Right lobe of liver (tissue), 6 donors: ENCODE data around the gene ZCCHC24. TPM values are rescaled to one million over a fixed set of nuclear protein-coding genes. Genes with fewer than 3 reads are reported as not detected.

ENCODE experiments used
- ATAC-seq, 4 donors: fragments of 200-7000 bp; cut with Tn5 transposase; one replicate each; pipeline ENCODE4 v1.9.1; 2020; ENCODE audit warnings: mild to moderate bottlenecking in 4 of 4, moderate library complexity in 4 of 4
- DNase-seq, 3 donors: peaks; one replicate each; pipeline ENCODE4 v3.0.0-alpha.2; 2020
- H3K27ac ChIP-seq, 3 donors: fragments of 200-600 bp; one replicate each; pipeline ENCODE4 v1.8.0; 2022
- H3K27me3 ChIP-seq, 2 donors: fragments of 200-600 bp; one replicate each; pipeline ENCODE4 v1.8.0; 2022
- H3K36me3 ChIP-seq, 4 donors: fragments of 200-600 bp; sonication (generic) in 1 of 4; one replicate each; pipeline versions ENCODE4 v1.5.1 to v1.8.0; 2017 to 2022; ENCODE audit warnings: control low read depth in 1 of 4
- H3K4me1 ChIP-seq, 4 donors: fragments of 200-600 bp; sonication (generic) in 1 of 4; one replicate each; pipeline versions ENCODE4 v1.5.1 to v1.8.0; 2017 to 2022; ENCODE audit warnings: control low read depth in 1 of 4
- H3K4me3 ChIP-seq, 3 donors: fragments of 200-600 bp; one replicate each; pipeline ENCODE4 v1.8.0; 2022
- H3K9me3 ChIP-seq, 4 donors: fragments of 200-600 bp; sonication (generic) in 1 of 4; one replicate each; pipeline versions ENCODE4 v1.5.1 to v1.8.0; 2017 to 2022; ENCODE audit warnings: control low read depth in 1 of 4
- POLR2A ChIP-seq: fragments of 450-650 bp; IDR thresholded peaks from one replicate; pipeline ENCODE4 v1.6.1; 2017; ENCODE audit warnings: antibody characterized with exemption, mild to moderate bottlenecking
- WGBS: methylation state at CpG from one replicate; pipeline ENCODE4 v1.1.6; 2018; ENCODE audit warnings: low coverage, low lambda C conversion rate; ENCODE audit not compliant: insufficient coverage; ENCODE audit errors: missing lambda C conversion rate; 5-methylcytosine and 5-hydroxymethylcytosine counted together
- intact Hi-C, 2 donors: fragments of 100-400 bp; cut with DNase I; formaldehyde crosslinking; loops; one replicate each; pipeline versions ENCODE4 v1.11.2 to v1.14.1; 2022
- total RNA-seq, 6 experiments: library from RNA; depleted of rRNA in 2 of 6; stranded (reverse); fragments of >200 nt in 2 of 6; fragmentation: NEBNext Ultra II Directional in 3 of 6; extraction: Animal tissue kit (Norgen Biotek cat#: 25700) in 3 of 6; gene quantifications; one replicate each; pipeline versions ENCODE4 v1.1.0 to v1.2.4, GENCODE V29; 2016 to 2023
- TF ChIP-seq, protein P1 (sequence below), 4 donors: fragments of 200-600 bp in 3 of 4; fragments of 450-650 bp in 1 of 4; IDR thresholded peaks; one replicate each; pipeline versions ENCODE4 v1.5.1 to v1.8.0; 2016 to 2022; ENCODE audit warnings: antibody characterized with exemption in 4 of 4, mild to moderate bottlenecking in 2 of 4
- donor health status: DM: no; HTN: yes; CAD: no.
- donor health status: DM: no; HTN: no; CAD: no.
- donor health status: DM: no; HTN: no; CAD: no.
- donor health status: DM: no; HTN: yes; CAD: no.
- donor health status: DM: no; HTN: yes; CAD: no.

ZCCHC24 gene
- total RNA-seq, 6 experiments from 2014 or later: 19.8 to 33.6 (median 22.7) TPM

DNA sequence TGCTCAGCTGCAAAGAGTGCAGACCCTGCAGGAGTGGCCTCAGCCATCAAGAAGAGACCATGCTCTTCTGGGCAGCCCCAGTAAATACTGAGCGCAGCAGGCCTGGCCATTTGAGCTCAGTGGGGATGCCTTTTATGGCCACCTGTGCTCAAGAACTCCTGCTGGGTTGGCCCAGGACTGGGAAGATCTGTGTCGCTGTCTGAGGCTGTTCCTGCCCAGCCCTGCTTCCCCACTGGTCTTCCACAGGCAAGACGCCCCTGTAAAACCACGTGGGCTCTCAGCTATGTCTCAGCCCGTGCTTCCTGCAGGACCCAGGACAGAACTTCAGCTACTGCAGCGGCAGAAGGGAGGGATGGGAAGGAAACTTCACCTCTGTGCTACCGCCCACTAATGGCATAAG lies 108.7 kb downstream of the ZCCHC24 start:
- Histone ChIP-seq H3K4me3 (no peak overlapping the region), H3K36me3 (no peaks in the 10 kb centered on the region), H3K27me3 (no peaks in the 10 kb centered on the region), H3K27ac (no peak overlapping the region), H3K9me3 (no peaks in the 10 kb centered on the region), H3K4me1 (peaks cover 0 to 48% (median 18%) of the 10 kb centered on the region in 4 donors)
- peak in 2 of 3 donors; percentile 14 to 39 for DNase-seq
- no peak for ATAC-seq
- 72% methylated on average over 2 of the region's 7 CpGs for WGBS
- intact Hi-C loops: no loop called here
- TF ChIP-seq, protein P1, sequence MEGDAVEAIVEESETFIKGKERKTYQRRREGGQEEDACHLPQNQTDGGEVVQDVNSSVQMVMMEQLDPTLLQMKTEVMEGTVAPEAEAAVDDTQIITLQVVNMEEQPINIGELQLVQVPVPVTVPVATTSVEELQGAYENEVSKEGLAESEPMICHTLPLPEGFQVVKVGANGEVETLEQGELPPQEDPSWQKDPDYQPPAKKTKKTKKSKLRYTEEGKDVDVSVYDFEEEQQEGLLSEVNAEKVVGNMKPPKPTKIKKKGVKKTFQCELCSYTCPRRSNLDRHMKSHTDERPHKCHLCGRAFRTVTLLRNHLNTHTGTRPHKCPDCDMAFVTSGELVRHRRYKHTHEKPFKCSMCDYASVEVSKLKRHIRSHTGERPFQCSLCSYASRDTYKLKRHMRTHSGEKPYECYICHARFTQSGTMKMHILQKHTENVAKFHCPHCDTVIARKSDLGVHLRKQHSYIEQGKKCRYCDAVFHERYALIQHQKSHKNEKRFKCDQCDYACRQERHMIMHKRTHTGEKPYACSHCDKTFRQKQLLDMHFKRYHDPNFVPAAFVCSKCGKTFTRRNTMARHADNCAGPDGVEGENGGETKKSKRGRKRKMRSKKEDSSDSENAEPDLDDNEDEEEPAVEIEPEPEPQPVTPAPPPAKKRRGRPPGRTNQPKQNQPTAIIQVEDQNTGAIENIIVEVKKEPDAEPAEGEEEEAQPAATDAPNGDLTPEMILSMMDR (IDR thresholded peaks at IDR 0.05): no peak
- no peak for TF ChIP-seq POLR2A

DNA sequence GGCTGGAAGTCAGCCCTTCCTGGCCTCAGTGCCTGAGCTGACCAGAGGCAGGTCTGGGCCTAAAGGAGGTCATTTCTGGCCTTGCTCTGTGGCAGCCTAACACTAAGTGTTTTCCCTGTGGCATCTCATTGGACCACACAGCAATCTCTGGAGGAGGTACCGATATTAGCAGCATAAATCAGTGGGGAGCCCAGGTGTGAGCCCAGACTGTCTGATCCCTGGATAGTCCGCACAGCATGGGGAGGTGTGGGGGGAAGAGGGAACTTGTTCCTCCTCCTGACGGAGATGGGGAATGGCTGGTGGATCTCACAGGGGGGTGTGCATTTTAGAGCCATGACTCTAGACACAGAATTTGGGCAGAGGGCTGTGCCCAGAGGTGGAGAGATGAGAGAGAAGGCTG lies 109.1 kb downstream of the ZCCHC24 start:
- TF ChIP-seq POLR2A: no peak
- TF ChIP-seq, protein P1 (IDR thresholded peaks at IDR 0.05): no peak
- Histone ChIP-seq H3K4me3 (no peak overlapping the region), H3K4me1 (peaks cover 0 to 43% (median 15%) of the 10 kb centered on the region in 4 donors), H3K9me3 (no peaks in the 10 kb centered on the region), H3K36me3 (no peaks in the 10 kb centered on the region), H3K27me3 (no peaks in the 10 kb centered on the region), H3K27ac (peak overlapping the region in 1 of 3 donors; percentile 11)
- intact Hi-C loops: no loop called here
- DNase-seq (peak in 2 of 3 donors; percentile 10 to 40), ATAC-seq (no peak)
- 84% methylated on average over 2 of the region's 3 CpGs for WGBS

DNA sequence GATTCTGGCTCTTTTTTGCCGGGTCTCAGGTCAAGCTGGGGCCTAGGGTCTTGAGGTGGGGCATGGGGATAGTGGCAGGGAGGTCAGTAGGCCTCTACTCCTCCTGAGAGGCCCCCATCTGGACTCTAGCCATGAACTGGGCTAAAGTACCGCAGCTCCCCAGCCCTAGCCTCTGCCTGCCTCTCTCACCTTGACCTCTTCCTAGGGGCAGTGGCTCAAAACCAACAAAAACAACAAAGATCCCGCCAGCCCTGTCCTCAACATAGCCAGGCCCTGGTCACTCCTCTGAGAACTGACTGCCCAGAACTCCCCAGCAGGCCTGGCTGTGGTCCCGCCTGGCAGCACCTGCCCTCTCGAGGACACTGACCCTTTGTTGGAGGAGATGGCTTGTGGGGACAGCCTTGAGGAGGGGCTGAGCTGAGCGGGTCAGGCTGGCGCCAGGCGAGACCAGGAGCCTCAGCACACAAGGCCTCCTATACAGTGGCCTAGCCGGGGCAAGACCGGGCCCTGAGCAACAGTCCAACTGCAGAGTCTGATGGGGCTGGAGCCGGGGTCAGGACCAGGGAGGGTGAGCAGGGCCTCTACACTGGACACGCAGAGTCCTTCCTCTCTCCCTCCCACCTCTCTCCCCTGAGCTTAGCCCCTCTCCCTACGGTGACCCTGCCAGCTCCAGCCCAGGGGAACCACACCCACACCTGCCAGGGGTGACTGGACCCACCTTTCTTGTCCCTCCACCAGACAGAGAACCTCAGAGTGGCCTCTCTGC lies 109.8 kb downstream of the ZCCHC24 start:
- 56% methylated on average over 4 of the region's 13 CpGs for WGBS
- H3K27me3 ChIP-seq: no peaks in the 10 kb centered on the region
- H3K4me3 ChIP-seq: no peak overlapping the region
- peak; percentile 88 to 95 (median 93) for DNase-seq
- intact Hi-C loops: no loop called here
- no peak for TF ChIP-seq POLR2A
- ATAC-seq: peak; percentile 88 to 95 (median 92)
- no peaks in the 10 kb centered on the region for H3K36me3 ChIP-seq
- H3K27ac ChIP-seq: peak overlapping the region in 2 of 3 donors; percentile 40 to 51
- H3K9me3 ChIP-seq: no peaks in the 10 kb centered on the region
- peaks cover 0 to 39% (median 12%) of the 10 kb centered on the region in 4 donors for H3K4me1 ChIP-seq

DNA sequence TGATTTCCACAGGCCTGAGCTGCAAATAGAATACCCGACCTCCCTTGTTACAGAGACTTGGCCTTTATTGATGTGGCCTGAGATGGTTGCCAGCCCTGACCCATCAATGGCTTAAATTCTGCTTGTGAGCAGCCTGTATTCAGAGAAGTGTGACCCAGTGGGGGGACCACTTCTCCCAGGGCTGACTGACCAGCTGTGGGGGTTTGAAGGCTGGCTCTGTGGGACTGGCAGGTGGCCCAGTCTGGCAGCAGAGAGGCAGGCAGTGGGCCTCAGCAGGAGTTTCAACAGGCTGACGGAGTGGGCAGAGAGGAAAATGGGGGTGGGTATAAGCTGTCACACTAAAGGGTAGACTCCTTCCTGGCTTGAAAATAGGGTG lies 110.3 kb downstream of the ZCCHC24 start:
- intact Hi-C loops: no loop called here
- H3K27me3 ChIP-seq: no peaks in the 10 kb centered on the region
- H3K4me1 ChIP-seq: peaks cover 0 to 33% (median 9%) of the 10 kb centered on the region in 4 donors
- ATAC-seq: peak in 2 of 4 donors; percentile 25 to 28
- no peaks in the 10 kb centered on the region for H3K36me3 ChIP-seq
- no peak overlapping the region for H3K4me3 ChIP-seq
- WGBS: 39% methylated on average over 2 of the region's 2 CpGs
- DNase-seq: peak in 1 of 3 donors; percentile 14
- H3K27ac ChIP-seq: peak overlapping the region in 2 of 3 donors; percentile 40 to 51
- TF ChIP-seq POLR2A: no peak
- TF ChIP-seq, protein P1 (IDR thresholded peaks at IDR 0.05): no peak
- H3K9me3 ChIP-seq: no peaks in the 10 kb centered on the region

DNA sequence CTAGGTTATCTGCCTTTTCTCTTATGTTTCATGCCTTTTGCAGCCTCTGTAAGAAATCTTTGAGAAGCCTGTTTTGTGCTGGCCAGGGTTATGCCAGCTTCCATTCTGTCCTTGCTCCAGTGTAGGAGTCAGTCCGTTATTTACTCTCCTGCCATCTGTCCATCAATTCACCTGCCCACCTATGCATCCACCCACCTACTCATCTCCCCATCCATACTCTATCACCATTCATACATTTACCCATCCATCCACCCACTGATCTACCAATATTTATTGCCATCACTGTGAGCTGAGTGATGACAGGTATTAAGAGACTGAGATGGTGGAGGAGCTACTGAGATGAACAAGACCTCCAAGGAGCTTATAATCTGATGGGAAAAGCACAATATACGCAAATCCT lies 110.9 kb downstream of the ZCCHC24 start:
- Histone ChIP-seq H3K27ac (no peak overlapping the region), H3K27me3 (no peaks in the 10 kb centered on the region), H3K36me3 (no peaks in the 10 kb centered on the region), H3K4me1 (peaks cover 0 to 28% (median 9%) of the 10 kb centered on the region in 4 donors), H3K4me3 (no peak overlapping the region), H3K9me3 (no peaks in the 10 kb centered on the region)
- TF ChIP-seq, protein P1 (IDR thresholded peaks at IDR 0.05): no peak
- TF ChIP-seq POLR2A: no peak
- intact Hi-C loops: no loop called here
- WGBS: 94% methylated on average over 2 of the region's 2 CpGs
- DNase-seq (no peak), ATAC-seq (no peak)
